ENCODE results near the gene TAF8. TPM values are rescaled to one million over a fixed set of nuclear protein-coding genes. Genes with fewer than 3 reads are reported as not detected.

TAF8 gene
- total RNA-seq, 1 experiment from 2014 or later: 25.9 TPM

- H3K4me1 ChIP-seq (ENCODE audit: low read length): no peaks in the 10 kb centered on the region
- H3K27me3 ChIP-seq (ENCODE audit: low read length): no peaks in the 10 kb centered on the region
- no peak overlapping the region for H2AFZ ChIP-seq (ENCODE audit: low read length)
- no peaks in the 10 kb centered on the region for H3K79me2 ChIP-seq (ENCODE audit: low read length)
- no peak overlapping the region for H3K9ac ChIP-seq (ENCODE audit: low read length)
- no peak overlapping the region for H3K4me2 ChIP-seq (ENCODE audit: low read depth, low read length, poor library complexity, severe bottlenecking)
- no peak overlapping the region for H3K4me3 ChIP-seq (ENCODE audit: low read length)
- no peak overlapping the region for H3K27ac ChIP-seq (ENCODE audit: low read length)
- no peaks in the 10 kb centered on the region for H3K9me3 ChIP-seq (ENCODE audit: low read length)
- H3K36me3 ChIP-seq (ENCODE audit: insufficient read depth, low read length): no peaks in the 10 kb centered on the region
- DNase-seq: no peak
- H4K20me1 ChIP-seq (ENCODE audit: insufficient read depth, low read depth, low read length): no peaks in the 10 kb centered on the region
- no peaks in the 10 kb centered on the region for H3K9me2 ChIP-seq (replicated peaks; ENCODE audit: insufficient read depth, low read length)
These were observed 62.0 kb downstream of the TAF8 start for GRCh38 chr6:42112351-42112750.

- Histone ChIP-seq H3K4me2 (ENCODE audit: low read depth, low read length, poor library complexity, severe bottlenecking) (no peak overlapping the region), H4K20me1 (ENCODE audit: insufficient read depth, low read depth, low read length) (no peaks in the 10 kb centered on the region), H3K9ac (ENCODE audit: low read length) (no peak overlapping the region), H3K79me2 (ENCODE audit: low read length) (no peaks in the 10 kb centered on the region), H3K27me3 (ENCODE audit: low read length) (no peaks in the 10 kb centered on the region), H3K4me3 (ENCODE audit: low read length) (no peak overlapping the region), H3K9me2 (replicated peaks; ENCODE audit: insufficient read depth, low read length) (no peaks in the 10 kb centered on the region), H3K27ac (ENCODE audit: low read length) (no peak overlapping the region), H3K9me3 (ENCODE audit: low read length) (no peaks in the 10 kb centered on the region), H2AFZ (ENCODE audit: low read length) (no peak overlapping the region), H3K4me1 (ENCODE audit: low read length) (peaks cover 2% of the 10 kb centered on the region; the same call in 1 of the 2 replicates), H3K36me3 (ENCODE audit: insufficient read depth, low read length) (no peaks in the 10 kb centered on the region)
- peak; percentile 30 for DNase-seq
These were observed 63.8 kb downstream of the TAF8 start for GRCh38 chr6:42113936-42114636.

GRCh38 chr6:42117843-42118161, 67.5 kb downstream of the TAF8 start:
- no peaks in the 10 kb centered on the region for H3K27me3 ChIP-seq (ENCODE audit: low read length)
- H2AFZ ChIP-seq (ENCODE audit: low read length): no peak overlapping the region
- H3K4me2 ChIP-seq (ENCODE audit: low read depth, low read length, poor library complexity, severe bottlenecking): no peak overlapping the region
- no peak overlapping the region for H3K9ac ChIP-seq (ENCODE audit: low read length)
- no peaks in the 10 kb centered on the region for H3K9me2 ChIP-seq (replicated peaks; ENCODE audit: insufficient read depth, low read length)
- no peaks in the 10 kb centered on the region for H4K20me1 ChIP-seq (ENCODE audit: insufficient read depth, low read depth, low read length)
- DNase-seq: no peak
- no peak overlapping the region for H3K4me3 ChIP-seq (ENCODE audit: low read length)
- H3K36me3 ChIP-seq (ENCODE audit: insufficient read depth, low read length): no peaks in the 10 kb centered on the region
- H3K4me1 ChIP-seq (ENCODE audit: low read length): peaks cover 2% of the 10 kb centered on the region; the same call in 1 of the 2 replicates
- no peaks in the 10 kb centered on the region for H3K9me3 ChIP-seq (ENCODE audit: low read length)
- no peaks in the 10 kb centered on the region for H3K79me2 ChIP-seq (ENCODE audit: low read length)
- no peak overlapping the region for H3K27ac ChIP-seq (ENCODE audit: low read length)

- H3K36me3 ChIP-seq (ENCODE audit: insufficient read depth, low read length): no peaks in the 10 kb centered on the region
- H3K4me3 ChIP-seq (ENCODE audit: low read length): no peak overlapping the region
- H3K4me1 ChIP-seq (ENCODE audit: low read length): peaks cover 2% of the 10 kb centered on the region; the same call in 1 of the 2 replicates
- peak; percentile 37 for DNase-seq
- H2AFZ ChIP-seq (ENCODE audit: low read length): no peak overlapping the region
- no peaks in the 10 kb centered on the region for H3K9me2 ChIP-seq (replicated peaks; ENCODE audit: insufficient read depth, low read length)
- H3K9me3 ChIP-seq (ENCODE audit: low read length): no peaks in the 10 kb centered on the region
- H3K9ac ChIP-seq (ENCODE audit: low read length): no peak overlapping the region
- no peaks in the 10 kb centered on the region for H3K27me3 ChIP-seq (ENCODE audit: low read length)
- H3K79me2 ChIP-seq (ENCODE audit: low read length): no peaks in the 10 kb centered on the region
- no peaks in the 10 kb centered on the region for H4K20me1 ChIP-seq (ENCODE audit: insufficient read depth, low read depth, low read length)
- H3K4me2 ChIP-seq (ENCODE audit: low read depth, low read length, poor library complexity, severe bottlenecking): no peak overlapping the region
- no peak overlapping the region for H3K27ac ChIP-seq (ENCODE audit: low read length)
These were observed 68.1 kb downstream of the TAF8 start for GRCh38 chr6:42118162-42119001.

GRCh38 chr6:42120895-42121865, 70.9 kb downstream of the TAF8 start:
- Histone ChIP-seq H3K27me3 (ENCODE audit: low read length) (no peaks in the 10 kb centered on the region), H3K9ac (ENCODE audit: low read length) (no peak overlapping the region), H3K4me2 (ENCODE audit: low read depth, low read length, poor library complexity, severe bottlenecking) (no peak overlapping the region), H3K36me3 (ENCODE audit: insufficient read depth, low read length) (no peaks in the 10 kb centered on the region), H3K9me2 (replicated peaks; ENCODE audit: insufficient read depth, low read length) (no peaks in the 10 kb centered on the region), H3K9me3 (ENCODE audit: low read length) (no peaks in the 10 kb centered on the region), H4K20me1 (ENCODE audit: insufficient read depth, low read depth, low read length) (no peaks in the 10 kb centered on the region), H3K79me2 (ENCODE audit: low read length) (no peaks in the 10 kb centered on the region), H3K4me3 (ENCODE audit: low read length) (no peak overlapping the region), H3K27ac (ENCODE audit: low read length) (no peak overlapping the region), H2AFZ (ENCODE audit: low read length) (no peak overlapping the region), H3K4me1 (ENCODE audit: low read length) (peaks cover 2% of the 10 kb centered on the region; the same call in 1 of the 2 replicates)
- DNase-seq: peak; percentile 27

- no peak overlapping the region for H3K4me2 ChIP-seq (ENCODE audit: low read depth, low read length, poor library complexity, severe bottlenecking)
- no peaks in the 10 kb centered on the region for H3K79me2 ChIP-seq (ENCODE audit: low read length)
- no peaks in the 10 kb centered on the region for H3K27me3 ChIP-seq (ENCODE audit: low read length)
- H3K9me3 ChIP-seq (ENCODE audit: low read length): no peaks in the 10 kb centered on the region
- no peak overlapping the region for H3K9ac ChIP-seq (ENCODE audit: low read length)
- no peaks in the 10 kb centered on the region for H3K4me1 ChIP-seq (ENCODE audit: low read length)
- H4K20me1 ChIP-seq (ENCODE audit: insufficient read depth, low read depth, low read length): no peaks in the 10 kb centered on the region
- no peaks in the 10 kb centered on the region for H3K9me2 ChIP-seq (replicated peaks; ENCODE audit: insufficient read depth, low read length)
- H3K4me3 ChIP-seq (ENCODE audit: low read length): no peak overlapping the region
- H3K27ac ChIP-seq (ENCODE audit: low read length): no peak overlapping the region
- no peak for DNase-seq
- no peaks in the 10 kb centered on the region for H3K36me3 ChIP-seq (ENCODE audit: insufficient read depth, low read length)
- H2AFZ ChIP-seq (ENCODE audit: low read length): no peak overlapping the region
These were observed 73.2 kb downstream of the TAF8 start for GRCh38 chr6:42123379-42124103.

- Histone ChIP-seq H3K9ac (ENCODE audit: low read length) (no peak overlapping the region), H3K9me2 (replicated peaks; ENCODE audit: insufficient read depth, low read length) (no peaks in the 10 kb centered on the region), H4K20me1 (ENCODE audit: insufficient read depth, low read depth, low read length) (no peaks in the 10 kb centered on the region), H3K4me2 (ENCODE audit: low read depth, low read length, poor library complexity, severe bottlenecking) (no peak overlapping the region), H3K4me1 (ENCODE audit: low read length) (no peaks in the 10 kb centered on the region), H3K27me3 (ENCODE audit: low read length) (no peaks in the 10 kb centered on the region), H3K4me3 (ENCODE audit: low read length) (no peak overlapping the region), H3K36me3 (ENCODE audit: insufficient read depth, low read length) (no peaks in the 10 kb centered on the region), H3K79me2 (ENCODE audit: low read length) (no peaks in the 10 kb centered on the region), H3K9me3 (ENCODE audit: low read length) (no peaks in the 10 kb centered on the region), H2AFZ (ENCODE audit: low read length) (no peak overlapping the region), H3K27ac (ENCODE audit: low read length) (no peak overlapping the region)
- DNase-seq: no peak
These were observed 74.0 kb downstream of the TAF8 start for GRCh38 chr6:42124223-42124836.
